Measurements from ENCODE around the gene ITGBL1. TPM values are rescaled to one million over a fixed set of nuclear protein-coding genes. Genes with fewer than 3 reads are reported as not detected.

ITGBL1 gene
- total RNA-seq, 6 experiments from 2014 or later: 92.4 to 114 (median 105) TPM

DNA sequence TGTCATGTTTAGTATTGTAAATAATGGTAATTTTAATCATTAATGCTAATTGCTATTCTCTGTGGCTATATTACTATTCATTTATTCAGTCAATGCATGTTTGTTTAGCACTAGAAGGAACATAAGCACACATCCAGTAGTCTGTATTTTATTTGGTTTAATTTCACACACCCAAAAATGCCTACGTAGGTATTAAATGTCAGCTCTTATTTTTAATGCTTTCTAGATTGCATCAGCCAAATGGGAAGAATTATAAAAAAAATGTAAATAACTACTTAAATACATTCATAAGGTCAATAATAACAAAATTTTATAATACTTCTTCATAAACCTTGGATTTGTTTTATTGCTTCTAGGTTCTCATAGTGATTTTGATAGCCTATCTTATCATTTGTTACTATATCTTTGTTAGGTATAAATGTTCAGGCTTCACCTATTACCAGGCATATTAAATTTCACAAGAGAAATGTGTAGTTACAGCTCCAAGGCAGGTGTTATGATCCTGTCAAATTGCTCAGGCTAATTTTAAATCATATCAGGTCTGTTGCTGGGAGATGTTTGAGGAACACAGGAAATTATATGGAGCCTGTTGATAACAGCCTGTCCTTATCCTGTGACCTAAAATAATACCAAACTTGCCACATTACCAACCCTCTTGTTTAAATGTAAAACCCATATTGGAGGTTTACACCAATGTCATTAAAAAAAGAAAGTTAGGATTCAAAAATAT, 34.4 kb downstream of the ITGBL1 start:
- H3K27me3 Mint-ChIP-seq (ENCODE audit: insufficient read depth): no peaks in the 10 kb centered on the region; the same call in 1 of the 2 replicates
- no peak overlapping the region for H3K27ac Mint-ChIP-seq
- peaks cover 12% of the 10 kb centered on the region for H3K36me3 Mint-ChIP-seq (ENCODE audit: low read depth)
- TF ChIP-seq, protein P1, sequence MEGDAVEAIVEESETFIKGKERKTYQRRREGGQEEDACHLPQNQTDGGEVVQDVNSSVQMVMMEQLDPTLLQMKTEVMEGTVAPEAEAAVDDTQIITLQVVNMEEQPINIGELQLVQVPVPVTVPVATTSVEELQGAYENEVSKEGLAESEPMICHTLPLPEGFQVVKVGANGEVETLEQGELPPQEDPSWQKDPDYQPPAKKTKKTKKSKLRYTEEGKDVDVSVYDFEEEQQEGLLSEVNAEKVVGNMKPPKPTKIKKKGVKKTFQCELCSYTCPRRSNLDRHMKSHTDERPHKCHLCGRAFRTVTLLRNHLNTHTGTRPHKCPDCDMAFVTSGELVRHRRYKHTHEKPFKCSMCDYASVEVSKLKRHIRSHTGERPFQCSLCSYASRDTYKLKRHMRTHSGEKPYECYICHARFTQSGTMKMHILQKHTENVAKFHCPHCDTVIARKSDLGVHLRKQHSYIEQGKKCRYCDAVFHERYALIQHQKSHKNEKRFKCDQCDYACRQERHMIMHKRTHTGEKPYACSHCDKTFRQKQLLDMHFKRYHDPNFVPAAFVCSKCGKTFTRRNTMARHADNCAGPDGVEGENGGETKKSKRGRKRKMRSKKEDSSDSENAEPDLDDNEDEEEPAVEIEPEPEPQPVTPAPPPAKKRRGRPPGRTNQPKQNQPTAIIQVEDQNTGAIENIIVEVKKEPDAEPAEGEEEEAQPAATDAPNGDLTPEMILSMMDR (IDR thresholded peaks at IDR 0.05): no peak
- no peak overlapping the region for H3K4me3 Mint-ChIP-seq
- H3K9me3 Mint-ChIP-seq: no peaks in the 10 kb centered on the region
- DNase-seq: no peak
- peaks cover 48% of the 10 kb centered on the region for H3K4me1 Mint-ChIP-seq (ENCODE audit: low read depth)

- Mint-ChIP-seq H3K27ac (no peak overlapping the region), H3K4me3 (no peak overlapping the region), H3K27me3 (ENCODE audit: insufficient read depth) (no peaks in the 10 kb centered on the region; the same call in 1 of the 2 replicates), H3K9me3 (no peaks in the 10 kb centered on the region), H3K36me3 (ENCODE audit: low read depth) (peaks cover 15% of the 10 kb centered on the region), H3K4me1 (ENCODE audit: low read depth) (peaks cover 54% of the 10 kb centered on the region)
- TF ChIP-seq, protein P1 (IDR thresholded peaks at IDR 0.05): no peak
- DNase-seq: no peak
Observed at GRCh38 chr13:101487438-101487830, 35.0 kb downstream of the ITGBL1 start.

DNA sequence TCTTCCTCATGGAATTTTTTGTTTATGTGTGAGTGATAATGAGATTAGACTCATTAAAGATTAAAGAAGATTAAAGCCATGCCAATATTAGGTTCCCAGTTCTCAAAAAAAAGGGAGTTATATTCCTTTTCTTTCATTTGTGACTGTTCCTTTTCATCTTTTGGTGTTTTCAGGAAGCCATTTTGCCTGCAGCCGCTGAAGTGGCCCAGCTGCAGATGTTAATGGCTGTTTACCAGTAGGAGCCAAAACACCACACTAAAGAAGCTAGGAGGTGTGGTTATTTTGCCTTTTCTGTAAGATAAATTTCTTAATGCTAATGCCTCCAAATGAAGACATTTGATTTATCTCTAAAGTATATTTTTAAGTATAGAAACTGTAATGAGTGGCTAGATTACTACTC, 36.3 kb downstream of the ITGBL1 start:
- Mint-ChIP-seq H3K27ac (peak overlapping the region; percentile 91), H3K4me3 (peak overlapping the region; percentile 72; the same call in 1 of the 2 replicates), H3K9me3 (no peaks in the 10 kb centered on the region), H3K27me3 (ENCODE audit: insufficient read depth) (no peaks in the 10 kb centered on the region; the same call in 1 of the 2 replicates), H3K4me1 (ENCODE audit: low read depth) (peaks cover 67% of the 10 kb centered on the region), H3K36me3 (ENCODE audit: low read depth) (peaks cover 15% of the 10 kb centered on the region)
- DNase-seq: no peak
- TF ChIP-seq, protein P1 (IDR thresholded peaks at IDR 0.05): no peak

- Mint-ChIP-seq H3K27ac (peak overlapping the region; percentile 91), H3K36me3 (ENCODE audit: low read depth) (peaks cover 13% of the 10 kb centered on the region), H3K4me1 (ENCODE audit: low read depth) (peaks cover 64% of the 10 kb centered on the region), H3K27me3 (ENCODE audit: insufficient read depth) (no peaks in the 10 kb centered on the region; the same call in 1 of the 2 replicates), H3K9me3 (no peaks in the 10 kb centered on the region), H3K4me3 (peak overlapping the region; percentile 72)
- TF ChIP-seq, protein P1 (IDR thresholded peaks at IDR 0.05): no peak
- peak; percentile 77 for DNase-seq
Observed at GRCh38 chr13:101489643-101490405, 37.3 kb downstream of the ITGBL1 start.

GRCh38 chr13:101490406-101491015, 38.0 kb downstream of the ITGBL1 start:
- Mint-ChIP-seq H3K4me3 (peak overlapping the region; percentile 72), H3K9me3 (no peaks in the 10 kb centered on the region), H3K36me3 (ENCODE audit: low read depth) (peaks cover 6% of the 10 kb centered on the region), H3K27me3 (ENCODE audit: insufficient read depth) (no peaks in the 10 kb centered on the region; the same call in 1 of the 2 replicates), H3K27ac (peak overlapping the region; percentile 91), H3K4me1 (ENCODE audit: low read depth) (peaks cover 61% of the 10 kb centered on the region)
- DNase-seq: peak; percentile 30
- TF ChIP-seq, protein P1 (IDR thresholded peaks at IDR 0.05): no peak
